CD14-positive monocyte (primary cell): ENCODE measurements around the gene EPAS1. TPM values are rescaled to one million over a fixed set of nuclear protein-coding genes. Genes with fewer than 3 reads are reported as not detected.

Experiments
- DNase-seq, 3 donors: peaks; one replicate each; pipeline ENCODE4 v3.0.0-alpha.2; 2011 to 2022
- H2AFZ ChIP-seq: 2 replicates; pipeline ENCODE4 v1.6.0; 2012; ENCODE audit warnings: mild to moderate bottlenecking, low read depth, low read length, inconsistent platforms; ENCODE audit not compliant: insufficient read depth, poor library complexity, severe bottlenecking
- H3K27ac ChIP-seq, 2 donors: 1 replicate in 1 of 2; 2 replicates in 1 of 2; pipeline ENCODE4 v1.5.1; 2012 to 2013; ENCODE audit warnings: low read length in 2 of 2, control low read depth in 1 of 2, inconsistent platforms in 1 of 2, low read depth in 1 of 2, mild to moderate bottlenecking in 1 of 2
- H3K27me3 ChIP-seq, 2 donors: one replicate each; pipeline versions ENCODE4 v1.6.0 to v1.6.1; 2011 to 2013; ENCODE audit warnings: low read length in 2 of 2; ENCODE audit not compliant: control insufficient read depth in 2 of 2, insufficient read depth in 2 of 2
- H3K36me3 ChIP-seq, 2 donors: replicated peaks in 1 of 2; 1 replicate in 1 of 2; 2 replicates in 1 of 2; pipeline versions ENCODE4 v1.5.1 to v1.6.1; 2012 to 2013; ENCODE audit warnings: low read length in 2 of 2, control low read depth in 1 of 2, inconsistent platforms in 1 of 2, mild to moderate bottlenecking in 1 of 2; ENCODE audit not compliant: insufficient read depth in 2 of 2, control insufficient read depth in 1 of 2
- H3K4me1 ChIP-seq, 2 donors: 1 replicate in 1 of 2; 2 replicates in 1 of 2; pipeline versions ENCODE4 v1.5.1 to v1.6.1; 2012 to 2013; ENCODE audit warnings: low read length in 2 of 2, control low read depth in 1 of 2, inconsistent platforms in 1 of 2, mild to moderate bottlenecking in 1 of 2, moderate library complexity in 1 of 2; ENCODE audit not compliant: insufficient read depth in 2 of 2, control insufficient read depth in 1 of 2
- H3K4me2 ChIP-seq: replicated peaks from 2 replicates; pipeline ENCODE3; 2012; ENCODE audit warnings: low read length, moderate library complexity, mild to moderate bottlenecking; ENCODE audit not compliant: poor library complexity, severe bottlenecking; ENCODE audit errors: extremely low read depth
- H3K4me3 ChIP-seq, 3 experiments: fragments of 200-600 bp in 1 of 3; sonication (generic) in 1 of 3; replicated peaks in 1 of 3; 1 replicate in 2 of 3; 2 replicates in 1 of 3; pipeline ENCODE4 v1.5.1; 2011 to 2013; ENCODE audit warnings: low read length in 3 of 3, mild to moderate bottlenecking in 3 of 3, control low read depth in 2 of 3, low read depth in 2 of 3, inconsistent platforms in 1 of 3, moderate library complexity in 1 of 3
- H3K79me2 ChIP-seq: 2 replicates; pipeline ENCODE4 v1.6.0; 2012; ENCODE audit warnings: mild to moderate bottlenecking, control low read depth, inconsistent platforms, low read length, moderate library complexity; ENCODE audit not compliant: insufficient read depth
- H3K9ac ChIP-seq: 2 replicates; pipeline ENCODE4 v1.6.0; 2017; ENCODE audit warnings: low read length, mild to moderate bottlenecking; ENCODE audit not compliant: insufficient read depth, poor library complexity, severe bottlenecking
- H3K9me3 ChIP-seq, 2 donors: replicated peaks in 1 of 2; 1 replicate in 1 of 2; 2 replicates in 1 of 2; pipeline versions ENCODE4 v1.5.1 to v1.6.1; 2012 to 2013; ENCODE audit warnings: low read length in 2 of 2, control low read depth in 1 of 2; ENCODE audit not compliant: control insufficient read depth in 1 of 2, insufficient read depth in 1 of 2
- H4K20me1 ChIP-seq: 2 replicates; pipeline ENCODE4 v1.6.0; 2012; ENCODE audit warnings: mild to moderate bottlenecking, low read length, control low read depth, moderate library complexity; ENCODE audit not compliant: insufficient read depth
- H3K27ac Mint-ChIP-seq, 7 donors: one replicate each; pipeline ENCODE4 v1.8.0; 2020; ENCODE audit warnings: mild to moderate bottlenecking in 7 of 7, mixed read lengths in 7 of 7, moderate library complexity in 6 of 7, inconsistent platforms in 2 of 7
- H3K27me3 Mint-ChIP-seq, 3 donors: one replicate each; pipeline ENCODE4 v1.8.0; 2021 to 2022; ENCODE audit warnings: low read depth in 3 of 3, mild to moderate bottlenecking in 3 of 3, mixed read lengths in 3 of 3, moderate library complexity in 3 of 3, inconsistent platforms in 1 of 3
- H3K36me3 Mint-ChIP-seq, 2 donors: one replicate each; pipeline ENCODE4 v1.8.0; 2020; ENCODE audit warnings: mixed read lengths in 2 of 2, inconsistent platforms in 1 of 2, mild to moderate bottlenecking in 1 of 2
- H3K4me1 Mint-ChIP-seq: one replicate; pipeline ENCODE4 v1.8.0; 2020; ENCODE audit warnings: mild to moderate bottlenecking, mixed read lengths
- H3K4me3 Mint-ChIP-seq, 2 donors: one replicate each; pipeline ENCODE4 v1.8.0; 2020; ENCODE audit warnings: mild to moderate bottlenecking in 2 of 2, mixed read lengths in 2 of 2, moderate library complexity in 1 of 2
- H3K9me3 Mint-ChIP-seq, 7 donors: one replicate each; pipeline ENCODE4 v1.8.0; 2020 to 2022; ENCODE audit warnings: mixed read lengths in 7 of 7, mild to moderate bottlenecking in 6 of 7, moderate library complexity in 6 of 7, inconsistent platforms in 2 of 7
- WGBS: methylation state at CpG from one replicate; pipeline ENCODE4 v1.1.5; 2013; ENCODE audit warnings: missing lambda C conversion rate; ENCODE audit not compliant: insufficient coverage; 5-methylcytosine and 5-hydroxymethylcytosine counted together
- intact Hi-C, 2 donors: fragments of 100-400 bp; cut with micrococcal nuclease; formaldehyde crosslinking; loops; one replicate each; pipeline versions ENCODE4 v1.15.0 to v1.15.1; 2023
- polyA plus RNA-seq, 3 donors: library from polyadenylated mRNA; depleted of rRNA in 1 of 3; unstranded in 2 of 3; stranded (reverse) in 1 of 3; fragments of 300-500 nt in 2 of 3; fragments of >200 nt in 1 of 3; fragmentation: Illumina TruSeq in 2 of 3; gene quantifications; 1 replicate in 2 of 3; 2 replicates in 1 of 3; pipeline ENCODE4 v1.2.3, GENCODE V29; 2012 to 2021
- TF ChIP-seq, protein P1 (sequence below): fragments of 200-600 bp; IDR thresholded peaks from one replicate; pipeline ENCODE4 v1.8.0; 2022; ENCODE audit warnings: antibody characterized with exemption, mild to moderate bottlenecking

EPAS1 gene
- polyA plus RNA-seq, 3 donors, result 0.11 to 1.0 (median 0.88) TPM

- no peak overlapping the region for H3K4me3 ChIP-seq
- no peaks in the 10 kb centered on the region for H3K36me3 ChIP-seq
- intact Hi-C loops, result no loop called here
- peaks cover 0 to 6% of the 10 kb centered on the region in 2 donors for H3K9me3 ChIP-seq
- peaks cover 37 to 85% of the 10 kb centered on the region in 2 donors for H3K27me3 ChIP-seq
- H3K27ac ChIP-seq, result no peak overlapping the region
- 98% methylated on average over 5 of the region's 6 CpGs for WGBS
- peaks cover 33% of the 10 kb centered on the region for H3K4me1 Mint-ChIP-seq
- no peak overlapping the region for H3K27ac Mint-ChIP-seq
- H3K27me3 Mint-ChIP-seq, result peaks cover 72 to 82% (median 78%) of the 10 kb centered on the region in 3 donors
- peaks cover 0 to 21% (median 8%) of the 10 kb centered on the region in 7 donors for H3K9me3 Mint-ChIP-seq
- H3K36me3 Mint-ChIP-seq, result peaks cover 8 to 12% of the 10 kb centered on the region in 2 donors
- TF ChIP-seq, protein P1, sequence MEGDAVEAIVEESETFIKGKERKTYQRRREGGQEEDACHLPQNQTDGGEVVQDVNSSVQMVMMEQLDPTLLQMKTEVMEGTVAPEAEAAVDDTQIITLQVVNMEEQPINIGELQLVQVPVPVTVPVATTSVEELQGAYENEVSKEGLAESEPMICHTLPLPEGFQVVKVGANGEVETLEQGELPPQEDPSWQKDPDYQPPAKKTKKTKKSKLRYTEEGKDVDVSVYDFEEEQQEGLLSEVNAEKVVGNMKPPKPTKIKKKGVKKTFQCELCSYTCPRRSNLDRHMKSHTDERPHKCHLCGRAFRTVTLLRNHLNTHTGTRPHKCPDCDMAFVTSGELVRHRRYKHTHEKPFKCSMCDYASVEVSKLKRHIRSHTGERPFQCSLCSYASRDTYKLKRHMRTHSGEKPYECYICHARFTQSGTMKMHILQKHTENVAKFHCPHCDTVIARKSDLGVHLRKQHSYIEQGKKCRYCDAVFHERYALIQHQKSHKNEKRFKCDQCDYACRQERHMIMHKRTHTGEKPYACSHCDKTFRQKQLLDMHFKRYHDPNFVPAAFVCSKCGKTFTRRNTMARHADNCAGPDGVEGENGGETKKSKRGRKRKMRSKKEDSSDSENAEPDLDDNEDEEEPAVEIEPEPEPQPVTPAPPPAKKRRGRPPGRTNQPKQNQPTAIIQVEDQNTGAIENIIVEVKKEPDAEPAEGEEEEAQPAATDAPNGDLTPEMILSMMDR, result no peak
- no peaks in the 10 kb centered on the region for H3K79me2 ChIP-seq
- H3K4me3 Mint-ChIP-seq, result peak overlapping the region; percentile 24 to 98
- no peak overlapping the region for H2AFZ ChIP-seq
- no peaks in the 10 kb centered on the region for H4K20me1 ChIP-seq
- DNase-seq, result no peak
- H3K4me2 ChIP-seq, result peak overlapping the region; percentile 100
- H3K9ac ChIP-seq, result no peak overlapping the region
- H3K4me1 ChIP-seq, result peaks cover 32 to 41% of the 10 kb centered on the region in 2 donors
These were observed 3.2 kb downstream of the EPAS1 start for GRCh38 chr2:46300406-46300832.

DNA sequence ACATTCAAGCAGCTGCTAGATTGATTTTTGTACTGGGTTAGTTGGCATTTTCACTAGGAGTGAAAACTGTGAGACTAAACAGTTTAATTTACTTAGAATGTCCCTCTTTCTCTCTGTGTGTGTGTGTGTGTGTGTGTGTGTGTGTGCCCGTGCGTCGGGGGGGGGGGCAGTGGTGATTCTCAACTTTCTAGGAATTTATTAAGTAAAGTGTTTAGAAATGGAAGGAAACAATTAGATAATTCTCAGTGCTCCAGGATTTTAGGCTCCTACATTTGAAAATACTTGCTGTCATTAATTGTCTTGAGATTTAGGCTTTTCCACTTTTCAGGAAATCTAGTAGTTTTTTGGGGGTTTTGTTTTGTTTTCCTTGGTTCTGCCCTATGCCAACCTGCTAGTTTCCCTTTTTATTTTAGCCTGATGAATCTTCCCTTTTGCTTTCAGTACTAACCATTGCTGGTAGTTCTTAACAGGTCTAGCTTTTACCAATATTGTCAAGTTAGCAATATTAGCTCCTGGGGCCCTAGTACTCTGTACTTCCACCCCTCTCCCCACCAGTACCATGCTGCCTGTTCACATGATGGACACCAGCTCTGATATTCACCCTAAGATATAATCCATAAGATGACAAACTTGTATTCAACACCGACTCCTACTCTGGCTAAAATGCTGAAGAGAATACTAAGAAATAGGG is 4.9 kb downstream of the EPAS1 start:
- Histone ChIP-seq H3K79me2 (no peaks in the 10 kb centered on the region), H3K27ac (no peak overlapping the region), H4K20me1 (no peaks in the 10 kb centered on the region), H3K27me3 (peaks cover 37 to 75% of the 10 kb centered on the region in 2 donors), H3K4me1 (peaks cover 24 to 30% of the 10 kb centered on the region in 2 donors), H3K4me3 (no peak overlapping the region), H3K36me3 (no peaks in the 10 kb centered on the region), H3K9ac (no peak overlapping the region), H2AFZ (no peak overlapping the region), H3K4me2 (no peak overlapping the region), H3K9me3 (peaks cover 0 to 6% of the 10 kb centered on the region in 2 donors)
- WGBS, result no CpG with 5 or more reads among the region's 4 CpGs
- peaks cover 0 to 21% (median 8%) of the 10 kb centered on the region in 7 donors for H3K9me3 Mint-ChIP-seq
- DNase-seq, result no peak
- TF ChIP-seq, protein P1, result no peak
- H3K4me3 Mint-ChIP-seq, result peak overlapping the region in 1 of 2 donors; percentile 21
- no peak overlapping the region for H3K27ac Mint-ChIP-seq
- H3K36me3 Mint-ChIP-seq, result peaks cover 8 to 9% of the 10 kb centered on the region in 2 donors
- H3K27me3 Mint-ChIP-seq, result peaks cover 61 to 72% (median 67%) of the 10 kb centered on the region in 3 donors
- H3K4me1 Mint-ChIP-seq, result peaks cover 31% of the 10 kb centered on the region
- intact Hi-C loops, result no loop called here
